Measurements from ENCODE around the gene PLEKHA5.

DNA sequence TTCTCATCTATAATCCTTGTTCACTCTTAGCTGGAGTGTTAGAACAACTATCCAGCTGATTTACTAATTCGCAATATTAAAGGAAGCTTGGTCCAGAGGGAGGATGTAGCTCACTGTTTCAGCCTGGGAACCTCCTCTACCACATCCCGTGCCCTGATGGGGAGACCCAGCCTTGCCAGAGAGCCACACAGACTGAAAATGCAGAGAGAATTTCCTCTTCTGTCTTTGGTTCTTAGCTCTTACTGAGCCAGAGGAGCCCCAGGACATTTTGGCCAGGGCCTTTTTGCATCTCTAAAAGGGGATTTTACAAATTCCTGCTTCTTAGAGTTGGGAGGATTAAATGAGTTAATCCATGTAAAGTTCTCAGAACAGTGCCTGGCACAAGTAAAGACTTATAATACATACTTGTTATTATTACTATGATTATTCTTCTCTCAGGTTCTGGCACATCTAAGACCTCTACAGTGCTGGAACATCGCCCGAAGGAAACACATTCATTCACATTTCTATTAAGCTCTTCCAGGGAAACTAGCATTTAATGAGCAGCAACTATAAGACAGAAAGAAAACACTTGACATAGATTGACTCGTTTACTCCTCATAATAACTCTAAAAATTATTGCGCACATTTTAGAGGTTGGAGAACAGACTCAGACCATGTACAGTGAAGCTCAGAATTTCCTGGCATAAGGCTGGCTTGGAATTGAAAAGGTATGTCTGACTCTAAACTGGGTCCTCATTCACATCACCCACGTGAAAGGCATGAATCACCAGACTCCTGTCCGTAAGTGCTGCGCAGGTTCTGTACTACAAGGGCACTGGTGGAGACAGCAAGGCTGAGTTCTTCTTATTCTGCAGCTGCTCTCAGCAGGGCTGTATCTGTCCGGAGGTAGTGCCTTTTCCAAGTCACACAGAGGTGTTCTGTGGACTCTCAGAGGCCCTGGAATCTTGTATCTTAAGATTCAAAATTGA is 282.0 kb downstream of the PLEKHA5 start:
- TF ChIP-seq, protein P1, sequence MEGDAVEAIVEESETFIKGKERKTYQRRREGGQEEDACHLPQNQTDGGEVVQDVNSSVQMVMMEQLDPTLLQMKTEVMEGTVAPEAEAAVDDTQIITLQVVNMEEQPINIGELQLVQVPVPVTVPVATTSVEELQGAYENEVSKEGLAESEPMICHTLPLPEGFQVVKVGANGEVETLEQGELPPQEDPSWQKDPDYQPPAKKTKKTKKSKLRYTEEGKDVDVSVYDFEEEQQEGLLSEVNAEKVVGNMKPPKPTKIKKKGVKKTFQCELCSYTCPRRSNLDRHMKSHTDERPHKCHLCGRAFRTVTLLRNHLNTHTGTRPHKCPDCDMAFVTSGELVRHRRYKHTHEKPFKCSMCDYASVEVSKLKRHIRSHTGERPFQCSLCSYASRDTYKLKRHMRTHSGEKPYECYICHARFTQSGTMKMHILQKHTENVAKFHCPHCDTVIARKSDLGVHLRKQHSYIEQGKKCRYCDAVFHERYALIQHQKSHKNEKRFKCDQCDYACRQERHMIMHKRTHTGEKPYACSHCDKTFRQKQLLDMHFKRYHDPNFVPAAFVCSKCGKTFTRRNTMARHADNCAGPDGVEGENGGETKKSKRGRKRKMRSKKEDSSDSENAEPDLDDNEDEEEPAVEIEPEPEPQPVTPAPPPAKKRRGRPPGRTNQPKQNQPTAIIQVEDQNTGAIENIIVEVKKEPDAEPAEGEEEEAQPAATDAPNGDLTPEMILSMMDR (IDR thresholded peaks at IDR 0.05), result no peak
- no peak for TF ChIP-seq POLR2A (IDR thresholded peaks at IDR 0.05)

All from heart left ventricle (tissue), 13 donors.